Activated T-helper 2 cell treated with anti-CD3 and anti-CD28 coated beads, Interferon-gamma antibody, Interleukin-2, Interleukin-4, amounts not matched to agents 10 μg/mL and 5 μg/mL and 100 μg/mL, durations not matched to agents 14 hours and 24 hours and 36 hours (primary cell): Measurements from ENCODE around the gene FBLN1. TPM values are rescaled to one million over a fixed set of nuclear protein-coding genes. Genes with fewer than 3 reads are reported as not detected.
"Not testable (repeated sequence)": the region's sequence is repeated elsewhere in the genome, so short reads cannot be mapped to it uniquely, and the experiment has no call there.

Experiments used
- DNase-seq: peaks from one replicate; pipeline ENCODE4 v3.0.0; 2021; ENCODE audit warnings: low spot score
- H3K27ac Mint-ChIP-seq: one replicate; pipeline ENCODE4 v1.8.0; 2021; ENCODE audit warnings: mixed read lengths
- H3K27me3 Mint-ChIP-seq: one replicate; pipeline ENCODE4 v1.8.0; 2021; ENCODE audit warnings: low read depth, mixed read lengths
- H3K36me3 Mint-ChIP-seq: one replicate; pipeline ENCODE4 v1.8.0; 2021; ENCODE audit warnings: low read depth, mixed read lengths
- H3K4me1 Mint-ChIP-seq: one replicate; pipeline ENCODE4 v1.8.0; 2021; ENCODE audit warnings: low read depth, mixed read lengths
- H3K4me3 Mint-ChIP-seq: one replicate; pipeline ENCODE4 v1.8.0; 2021; ENCODE audit warnings: low read depth, mild to moderate bottlenecking, moderate library complexity, mixed read lengths
- H3K9me3 Mint-ChIP-seq: one replicate; pipeline ENCODE4 v1.8.0; 2021; ENCODE audit warnings: mixed read lengths
- intact Hi-C: fragments of 100-400 bp; cut with micrococcal nuclease; formaldehyde crosslinking; loops from one replicate; pipeline ENCODE4 v1.15.1; 2023
- total RNA-seq: library from RNA; stranded (reverse); gene quantifications from 2 replicates; pipeline ENCODE4 v1.2.3, GENCODE V29; 2022

The FBLN1 gene
- total RNA-seq, 1 donor from 2014 or later = not detected

- Mint-ChIP-seq H3K4me1 (peaks cover 2% of the 10 kb centered on the region), H3K27ac (no peak overlapping the region), H3K9me3 (no peaks in the 10 kb centered on the region), H3K27me3 (no peaks in the 10 kb centered on the region), H3K4me3 (no peak overlapping the region), H3K36me3 (no peaks in the 10 kb centered on the region)
- intact Hi-C loops = loop anchor here (10.0 kb wide), 2 partner anchors 107 to 287 kb away; no protein-coding TSS in a partner anchor
- DNase-seq = no peak
These were observed 48.8 kb downstream of the FBLN1 start for GRCh38 chr22:45551310-45552016.

- Mint-ChIP-seq H3K4me1 (peaks cover 2% of the 10 kb centered on the region), H3K36me3 (no peaks in the 10 kb centered on the region), H3K9me3 (no peaks in the 10 kb centered on the region), H3K4me3 (no peak overlapping the region), H3K27ac (no peak overlapping the region), H3K27me3 (no peaks in the 10 kb centered on the region)
- DNase-seq = no peak
- intact Hi-C loops = loop anchor here (10.0 kb wide), 2 partner anchors 107 to 287 kb away; no protein-coding TSS in a partner anchor
These were observed 49.3 kb downstream of the FBLN1 start for GRCh38 chr22:45552017-45552411.

- peaks cover 2% of the 10 kb centered on the region for H3K4me1 Mint-ChIP-seq
- DNase-seq = no peak
- no peak overlapping the region for H3K27ac Mint-ChIP-seq
- H3K36me3 Mint-ChIP-seq = no peaks in the 10 kb centered on the region
- H3K27me3 Mint-ChIP-seq = no peaks in the 10 kb centered on the region
- no peak overlapping the region for H3K4me3 Mint-ChIP-seq
- intact Hi-C loops = loop anchor here (10.0 kb wide), 2 partner anchors 108 to 288 kb away; no protein-coding TSS in a partner anchor
- H3K9me3 Mint-ChIP-seq = no peaks in the 10 kb centered on the region
These were observed 50.1 kb downstream of the FBLN1 start for GRCh38 chr22:45552580-45553350.

GRCh38 chr22:45553351-45554039, 50.8 kb downstream of the FBLN1 start:
- no peak overlapping the region for H3K4me3 Mint-ChIP-seq
- intact Hi-C loops = loop anchor here (10.0 kb wide), 2 partner anchors 109 to 289 kb away; no protein-coding TSS in a partner anchor
- no peaks in the 10 kb centered on the region for H3K9me3 Mint-ChIP-seq
- H3K27me3 Mint-ChIP-seq = no peaks in the 10 kb centered on the region
- no peak overlapping the region for H3K27ac Mint-ChIP-seq
- DNase-seq = peak; percentile 24
- H3K4me1 Mint-ChIP-seq = peaks cover 2% of the 10 kb centered on the region
- H3K36me3 Mint-ChIP-seq = no peaks in the 10 kb centered on the region

- no peaks in the 10 kb centered on the region for H3K27me3 Mint-ChIP-seq
- no peaks in the 10 kb centered on the region for H3K36me3 Mint-ChIP-seq
- H3K4me1 Mint-ChIP-seq = peaks cover 2% of the 10 kb centered on the region
- intact Hi-C loops = loop anchor here (10.0 kb wide), 2 partner anchors 109 to 289 kb away; no protein-coding TSS in a partner anchor
- no peak overlapping the region for H3K4me3 Mint-ChIP-seq
- H3K27ac Mint-ChIP-seq = no peak overlapping the region
- DNase-seq = no peak
- no peaks in the 10 kb centered on the region for H3K9me3 Mint-ChIP-seq
These were observed 51.3 kb downstream of the FBLN1 start for GRCh38 chr22:45554040-45554406.

GRCh38 chr22:45554861-45555260, 52.2 kb downstream of the FBLN1 start:
- Mint-ChIP-seq H3K27me3 (no peaks in the 10 kb centered on the region), H3K4me3 (no peak overlapping the region), H3K27ac (no peak overlapping the region), H3K9me3 (no peaks in the 10 kb centered on the region), H3K36me3 (no peaks in the 10 kb centered on the region), H3K4me1 (peaks cover 2% of the 10 kb centered on the region)
- intact Hi-C loops = loop anchor here (10.0 kb wide), 2 partner anchors 110 to 290 kb away; no protein-coding TSS in a partner anchor
- no peak for DNase-seq

GRCh38 chr22:45557926-45558325, 55.2 kb downstream of the FBLN1 start:
- not testable (repeated sequence) for H3K27ac Mint-ChIP-seq

GRCh38 chr22:45560092-45560491, 57.4 kb downstream of the FBLN1 start:
- intact Hi-C loops, H3K36me3 Mint-ChIP-seq, H3K4me3 Mint-ChIP-seq, H3K9me3 Mint-ChIP-seq, DNase-seq, H3K27ac Mint-ChIP-seq, H3K27me3 Mint-ChIP-seq, H3K4me1 Mint-ChIP-seq: not testable (repeated sequence)

More at GRCh38 chr22:45557926-45558325, 55.2 kb downstream of the FBLN1 start:
- H3K36me3 Mint-ChIP-seq, DNase-seq, H3K4me3 Mint-ChIP-seq, H3K9me3 Mint-ChIP-seq, H3K4me1 Mint-ChIP-seq, H3K27me3 Mint-ChIP-seq: not testable (repeated sequence)
- intact Hi-C loops = loop anchor here (10.0 kb wide), 2 partner anchors 113 to 293 kb away; no protein-coding TSS in a partner anchor

- H3K27ac Mint-ChIP-seq, H3K4me3 Mint-ChIP-seq, H3K4me1 Mint-ChIP-seq, H3K9me3 Mint-ChIP-seq, H3K36me3 Mint-ChIP-seq, DNase-seq, intact Hi-C loops, H3K27me3 Mint-ChIP-seq: not testable (repeated sequence)
These were observed 58.1 kb downstream of the FBLN1 start for GRCh38 chr22:45560761-45561160.

- intact Hi-C loops = no loop called here
- DNase-seq = no peak
- Mint-ChIP-seq H3K4me1 (no peaks in the 10 kb centered on the region), H3K27ac (no peak overlapping the region), H3K36me3 (no peaks in the 10 kb centered on the region), H3K4me3 (no peak overlapping the region), H3K9me3 (peaks cover 5% of the 10 kb centered on the region), H3K27me3 (no peaks in the 10 kb centered on the region)
These were observed 59.4 kb downstream of the FBLN1 start for GRCh38 chr22:45562102-45562501.

GRCh38 chr22:45562537-45563361, 60.1 kb downstream of the FBLN1 start:
- no peak overlapping the region for H3K27ac Mint-ChIP-seq
- no peak overlapping the region for H3K4me3 Mint-ChIP-seq
- H3K4me1 Mint-ChIP-seq = no peaks in the 10 kb centered on the region
- H3K9me3 Mint-ChIP-seq = peaks cover 5% of the 10 kb centered on the region
- DNase-seq = no peak
- intact Hi-C loops = no loop called here
- no peaks in the 10 kb centered on the region for H3K27me3 Mint-ChIP-seq
- no peaks in the 10 kb centered on the region for H3K36me3 Mint-ChIP-seq
